ENCODE results near the gene GPATCH8. TPM values are rescaled to one million over a fixed set of nuclear protein-coding genes. Genes with fewer than 3 reads are reported as not detected.
"Not testable (repeated sequence)": the region's sequence is repeated elsewhere in the genome, so short reads cannot be mapped to it uniquely, and the experiment has no call there.

The GPATCH8 gene
- total RNA-seq, 1 donor from 2014 or later: 52.6 TPM

DNA sequence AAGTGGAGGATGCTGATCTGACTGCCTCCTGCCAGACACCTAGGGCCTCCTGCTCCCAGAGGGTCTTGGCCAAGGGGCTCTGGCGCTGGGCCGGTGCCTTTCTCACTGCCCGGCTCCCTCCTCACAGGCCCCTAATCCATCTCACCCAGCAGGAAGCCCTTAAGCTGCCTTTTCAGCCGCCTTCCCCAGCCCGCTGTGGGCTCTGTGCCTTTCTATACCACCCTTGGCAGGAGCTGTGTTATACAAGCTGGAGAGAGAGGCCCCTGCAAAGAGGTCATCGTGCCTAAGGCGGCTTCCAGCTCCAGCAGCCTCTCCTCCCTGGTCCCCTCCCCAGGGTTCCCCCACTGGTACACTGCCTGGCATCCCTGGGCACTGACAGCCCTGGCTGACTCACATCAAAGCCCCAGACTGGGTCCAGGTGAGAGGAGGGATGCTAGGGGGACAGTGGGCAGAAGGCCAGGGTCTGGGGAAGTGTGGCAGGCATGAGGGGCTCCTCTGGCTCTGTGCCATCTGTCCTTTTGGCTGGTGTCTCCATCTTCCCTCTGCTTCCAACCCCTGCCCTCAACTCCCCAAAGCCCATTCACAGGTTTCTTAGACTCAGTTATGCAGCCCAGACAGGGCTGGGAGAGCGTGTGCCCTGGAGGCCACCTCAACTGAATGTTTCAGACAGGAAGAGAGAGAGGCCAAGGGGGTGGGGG, 38.8 kb upstream of the GPATCH8 start:
- TF ChIP-seq CTCF (IDR thresholded peaks at IDR 0.05): no peak
- H3K27ac Mint-ChIP-seq (ENCODE audit: unreplicated experiment): peak overlapping the region; percentile 99
- H3K27me3 Mint-ChIP-seq (ENCODE audit: unreplicated experiment): no peaks in the 10 kb centered on the region
- peak overlapping the region; percentile 52 for H3K4me3 Mint-ChIP-seq (ENCODE audit: unreplicated experiment)
- H3K9me3 Mint-ChIP-seq (ENCODE audit: unreplicated experiment): no peaks in the 10 kb centered on the region
- no peaks in the 10 kb centered on the region for H3K36me3 Mint-ChIP-seq (ENCODE audit: unreplicated experiment)
- DNase-seq (ENCODE audit: extremely low spot score, unreplicated experiment): peak; percentile 88
- peaks cover 82% of the 10 kb centered on the region for H3K4me1 Mint-ChIP-seq (ENCODE audit: unreplicated experiment)

DNA sequence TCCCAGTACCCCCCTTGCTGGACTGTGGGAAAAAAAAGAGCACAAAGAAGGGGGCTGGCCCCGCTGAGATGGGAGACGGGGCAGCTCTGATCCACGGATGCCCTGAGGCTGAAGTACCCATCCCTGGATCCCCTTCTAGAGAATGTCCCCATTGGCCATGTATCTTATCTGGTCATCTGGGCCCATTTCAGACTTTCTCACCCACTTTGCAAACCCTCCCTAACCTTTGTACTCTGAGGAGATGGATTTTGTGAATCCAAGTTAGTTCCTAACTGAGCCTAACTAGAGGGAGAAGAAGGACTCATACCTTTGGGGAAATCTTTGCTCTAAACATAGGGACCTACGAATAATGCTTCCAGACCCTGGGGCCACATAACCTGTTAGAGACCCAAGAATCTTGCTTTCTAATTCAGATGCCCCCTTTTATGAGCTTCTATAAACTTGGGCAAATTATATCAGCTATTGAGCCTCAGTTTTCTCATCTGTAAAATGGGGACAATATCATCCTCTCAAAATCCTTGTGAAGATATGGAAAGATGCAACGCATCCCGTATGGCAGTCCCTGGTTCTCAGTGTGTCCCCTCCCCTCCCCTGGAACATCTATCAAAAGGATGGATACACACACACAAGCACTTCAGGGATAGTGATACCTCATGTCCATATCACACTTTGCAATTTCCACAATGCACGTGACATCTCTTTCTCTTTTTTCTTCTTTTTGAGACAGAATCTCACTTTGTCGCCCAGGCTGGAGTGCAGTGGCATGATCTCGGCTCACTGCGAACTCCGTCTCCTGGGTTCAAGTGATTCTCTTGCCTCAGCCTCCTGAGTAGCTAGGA, 37.3 kb upstream of the GPATCH8 start:
- H3K4me3 Mint-ChIP-seq (ENCODE audit: unreplicated experiment): no peak overlapping the region
- peak overlapping the region; percentile 99 for H3K27ac Mint-ChIP-seq (ENCODE audit: unreplicated experiment)
- H3K4me1 Mint-ChIP-seq (ENCODE audit: unreplicated experiment): peaks cover 82% of the 10 kb centered on the region
- H3K27me3 Mint-ChIP-seq (ENCODE audit: unreplicated experiment): no peaks in the 10 kb centered on the region
- no peaks in the 10 kb centered on the region for H3K9me3 Mint-ChIP-seq (ENCODE audit: unreplicated experiment)
- no peak for TF ChIP-seq CTCF (IDR thresholded peaks at IDR 0.05)
- H3K36me3 Mint-ChIP-seq (ENCODE audit: unreplicated experiment): no peaks in the 10 kb centered on the region
- DNase-seq (ENCODE audit: extremely low spot score, unreplicated experiment): no peak

DNA sequence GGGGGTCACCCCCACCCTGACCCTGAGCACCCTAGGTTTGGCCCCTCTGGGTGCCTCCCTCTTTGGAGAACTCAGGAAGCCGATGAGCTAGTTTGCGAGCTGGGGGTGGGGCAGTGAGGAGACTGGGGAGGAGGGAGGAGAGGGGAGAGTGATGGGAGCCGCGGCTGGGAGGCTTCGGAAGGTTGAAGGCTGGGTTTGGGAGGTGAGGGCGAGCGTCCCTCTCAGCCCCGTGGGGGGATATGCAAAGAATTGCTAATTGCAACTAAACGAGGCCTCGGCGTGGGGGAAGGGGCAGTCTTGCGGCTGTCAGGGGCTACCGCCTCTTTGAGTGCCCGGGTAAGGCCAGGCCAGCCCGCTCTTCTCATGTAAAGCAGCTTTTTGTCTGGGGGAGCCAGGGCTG, 36.5 kb upstream of the GPATCH8 start:
- H3K4me3 Mint-ChIP-seq (ENCODE audit: unreplicated experiment): no peak overlapping the region
- no peaks in the 10 kb centered on the region for H3K9me3 Mint-ChIP-seq (ENCODE audit: unreplicated experiment)
- H3K27ac Mint-ChIP-seq (ENCODE audit: unreplicated experiment): no peak overlapping the region
- no peak for DNase-seq (ENCODE audit: extremely low spot score, unreplicated experiment)
- H3K27me3 Mint-ChIP-seq (ENCODE audit: unreplicated experiment): no peaks in the 10 kb centered on the region
- H3K36me3 Mint-ChIP-seq (ENCODE audit: unreplicated experiment): no peaks in the 10 kb centered on the region
- TF ChIP-seq CTCF (IDR thresholded peaks at IDR 0.05): no peak
- peaks cover 79% of the 10 kb centered on the region for H3K4me1 Mint-ChIP-seq (ENCODE audit: unreplicated experiment)

GRCh38 chr17:44537922-44538321, 34.7 kb upstream of the GPATCH8 start:
- H3K4me3 Mint-ChIP-seq (ENCODE audit: unreplicated experiment); H3K9me3 Mint-ChIP-seq (ENCODE audit: unreplicated experiment); H3K27me3 Mint-ChIP-seq (ENCODE audit: unreplicated experiment); H3K36me3 Mint-ChIP-seq (ENCODE audit: unreplicated experiment); DNase-seq (ENCODE audit: extremely low spot score, unreplicated experiment): not testable (repeated sequence)
- peaks cover 74% of the 10 kb centered on the region for H3K4me1 Mint-ChIP-seq (ENCODE audit: unreplicated experiment)
- peak overlapping the region; percentile 64 for H3K27ac Mint-ChIP-seq (ENCODE audit: unreplicated experiment)

GRCh38 chr17:44536090-44536953, 33.1 kb upstream of the GPATCH8 start:
- DNase-seq (ENCODE audit: extremely low spot score, unreplicated experiment): peak; percentile 86
- Mint-ChIP-seq H3K27me3 (ENCODE audit: unreplicated experiment) (no peaks in the 10 kb centered on the region), H3K4me3 (ENCODE audit: unreplicated experiment) (peak overlapping the region; percentile 56), H3K27ac (ENCODE audit: unreplicated experiment) (peak overlapping the region; percentile 98), H3K4me1 (ENCODE audit: unreplicated experiment) (peaks cover 58% of the 10 kb centered on the region), H3K36me3 (ENCODE audit: unreplicated experiment) (no peaks in the 10 kb centered on the region), H3K9me3 (ENCODE audit: unreplicated experiment) (no peaks in the 10 kb centered on the region)
- no peak for TF ChIP-seq CTCF (IDR thresholded peaks at IDR 0.05)

Measured in osteocyte (in vitro differentiated cells).